Vagina (tissue), 2 donors: ENCODE measurements around the gene NAV2.

ENCODE experiments used
- CTCF ChIP-seq, 3 experiments: fragments of 450-650 bp in 2 of 3; fragments of 200-600 bp in 1 of 3; sonication (generic) in 1 of 3; IDR thresholded peaks; one replicate each; pipeline ENCODE4 v1.5.1; 2017 to 2019; ENCODE audit warnings: antibody characterized with exemption in 3 of 3, mild to moderate bottlenecking in 2 of 3, moderate library complexity in 2 of 3
- POLR2A ChIP-seq, 2 donors: fragments of 450-650 bp; IDR thresholded peaks; one replicate each; pipeline ENCODE4 v1.6.1; 2017; ENCODE audit warnings: antibody characterized with exemption in 2 of 2, mild to moderate bottlenecking in 2 of 2, moderate library complexity in 2 of 2
- POLR2AphosphoS5 ChIP-seq, 2 donors: sonication (generic); formaldehyde crosslinking; IDR thresholded peaks; one replicate each; pipeline ENCODE4 v1.9.0; 2017; ENCODE audit warnings: antibody characterized with exemption in 2 of 2, mild to moderate bottlenecking in 2 of 2, low read depth in 1 of 2; ENCODE audit not compliant: insufficient read depth in 1 of 2

DNA sequence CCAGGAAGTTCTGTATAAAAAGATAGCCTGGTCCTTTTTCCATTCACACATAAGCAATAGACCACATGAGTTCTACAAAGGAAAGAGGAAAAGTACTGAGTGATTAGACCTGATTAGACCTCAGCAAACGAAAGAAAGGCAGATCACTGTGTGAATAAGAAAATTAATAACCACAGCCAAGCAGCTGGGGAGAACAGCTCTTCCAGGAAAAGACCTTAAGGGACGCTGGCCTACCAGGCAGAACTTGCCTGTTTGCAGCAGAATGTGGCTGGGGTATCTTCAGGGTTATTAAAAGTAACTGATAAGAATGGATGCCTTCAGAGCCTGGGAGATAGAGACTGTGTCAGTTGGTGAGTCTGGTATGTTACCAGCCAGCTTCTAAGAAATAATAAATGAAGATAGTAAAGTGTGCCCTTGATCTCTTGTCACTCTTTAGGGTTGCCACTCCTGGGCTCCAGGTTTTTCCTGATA is 274.7 kb downstream of the NAV2 start:
- TF ChIP-seq CTCF (IDR thresholded peaks at IDR 0.05) (no peak), POLR2A (IDR thresholded peaks at IDR 0.05) (no peak), POLR2AphosphoS5 (IDR thresholded peaks at IDR 0.05; ENCODE audit: insufficient read depth in 1 of 2, low read depth in 1 of 2) (no peak)
